SK-N-SH treated with all-trans-retinoic acid at 6 μM for 48 hours (cell line): ENCODE data around the gene CH25H.

Source experiments
- ATAC-seq: fragments of 200-7000 bp; cut with Tn5 transposase; 3 replicates; pipeline ENCODE4 v1.9.1; 2020; ENCODE audit warnings: mild to moderate bottlenecking, moderate library complexity
- ARNTL ChIP-seq: fragments of 450-650 bp; formaldehyde crosslinking; IDR thresholded peaks from 2 replicates; pipeline ENCODE4 v1.5.0; 2020; ENCODE audit warnings: low read depth, mild to moderate bottlenecking, moderate library complexity, borderline replicate concordance
- BACH2 ChIP-seq: fragments of 250-450 bp; sonication (Bioruptor Pico); IDR thresholded peaks from 2 replicates; pipeline ENCODE4 v1.9.0; 2021; ENCODE audit warnings: mild to moderate bottlenecking, borderline replicate concordance
- CSDC2 ChIP-seq: fragments of 250-450 bp; sonication (Bioruptor Pico); IDR thresholded peaks from 2 replicates; pipeline ENCODE4 v1.5.0; 2020; ENCODE audit warnings: mild to moderate bottlenecking, moderate library complexity
- ESRRG ChIP-seq: fragments of 250-450 bp; sonication (Bioruptor Pico); IDR thresholded peaks from 2 replicates; pipeline ENCODE4 v1.6.1; 2021; ENCODE audit warnings: mild to moderate bottlenecking
- ISL1 ChIP-seq: fragments of 250-450 bp; sonication (Bioruptor Pico); IDR thresholded peaks from 2 replicates; pipeline ENCODE4 v2.1.2; 2022; ENCODE audit warnings: mild to moderate bottlenecking, moderate library complexity
- POU6F1 ChIP-seq: fragments of 250-450 bp; sonication (Bioruptor Pico); IDR thresholded peaks from 2 replicates; pipeline ENCODE4 v1.8.0; 2021; ENCODE audit warnings: low read depth, mild to moderate bottlenecking, moderate library complexity, borderline replicate concordance
- RARB ChIP-seq: fragments of 250-450 bp; sonication (Bioruptor Pico); IDR thresholded peaks from 2 replicates; pipeline ENCODE4 v1.8.0; 2021; ENCODE audit warnings: mild to moderate bottlenecking, moderate library complexity
- SNAI2 ChIP-seq: fragments of 250-450 bp; sonication (Bioruptor Pico); IDR thresholded peaks from 2 replicates; pipeline ENCODE4 v1.5.0; 2020; ENCODE audit warnings: mild to moderate bottlenecking, moderate library complexity
- TCF4 ChIP-seq: fragments of 250-450 bp; sonication (Bioruptor Pico); IDR thresholded peaks from 2 replicates; pipeline ENCODE4 v1.8.0; 2021; ENCODE audit warnings: mild to moderate bottlenecking, moderate library complexity, borderline replicate concordance
- TOX ChIP-seq: fragments of 250-450 bp; sonication (Bioruptor Pico); IDR thresholded peaks from 2 replicates; pipeline ENCODE4 v1.8.0; 2021; ENCODE audit warnings: mild to moderate bottlenecking, moderate library complexity, borderline replicate concordance
- TSHZ2 ChIP-seq: fragments of 250-450 bp; sonication (Bioruptor Pico); IDR thresholded peaks from 2 replicates; pipeline ENCODE4 v1.5.0; 2020; ENCODE audit warnings: mild to moderate bottlenecking, moderate library complexity
- ZC3H10 ChIP-seq: fragments of 250-450 bp; sonication (Bioruptor Pico); IDR thresholded peaks from 2 replicates; pipeline ENCODE4 v1.5.1; 2021; ENCODE audit warnings: mild to moderate bottlenecking, moderate library complexity
- ZFP3 ChIP-seq: fragments of 250-450 bp; sonication (Bioruptor Pico); IDR thresholded peaks from 2 replicates; pipeline ENCODE4 v1.5.0; 2020; ENCODE audit warnings: mild to moderate bottlenecking, moderate library complexity
- ZFP30 ChIP-seq: fragments of 450-650 bp; formaldehyde crosslinking; IDR thresholded peaks from 2 replicates; pipeline ENCODE4 v1.5.0; 2022; ENCODE audit warnings: mild to moderate bottlenecking, moderate library complexity
- ZNF565 ChIP-seq: fragments of 450-650 bp; formaldehyde crosslinking; conservative IDR thresholded peaks from 2 replicates; pipeline ENCODE4 v1.5.0; 2020; ENCODE audit warnings: low read depth, mild to moderate bottlenecking, moderate library complexity
- ZNF70 ChIP-seq: fragments of 450-650 bp; formaldehyde crosslinking; IDR thresholded peaks from 2 replicates; pipeline ENCODE4 v1.5.0; 2020; ENCODE audit warnings: mild to moderate bottlenecking, moderate library complexity
- ZNF8 ChIP-seq: fragments of 450-650 bp; formaldehyde crosslinking; IDR thresholded peaks from 2 replicates; pipeline ENCODE4 v1.5.0; 2020; ENCODE audit warnings: mild to moderate bottlenecking, moderate library complexity
- TF ChIP-seq, protein P1 (sequence below): fragments of 250-450 bp; sonication (Bioruptor Pico); IDR thresholded peaks from 2 replicates; pipeline ENCODE4 v1.5.1; 2020; ENCODE audit warnings: low read depth, mild to moderate bottlenecking, moderate library complexity
- TF ChIP-seq, protein P2 (sequence below): fragments of 250-450 bp; sonication (Bioruptor Pico); IDR thresholded peaks from 2 replicates; pipeline ENCODE4 v1.8.0; 2020; ENCODE audit warnings: mild to moderate bottlenecking, moderate library complexity, borderline replicate concordance
- TF ChIP-seq, protein P3 (sequence below): fragments of 250-450 bp; sonication (Bioruptor Pico); IDR thresholded peaks from 2 replicates; pipeline ENCODE4 v1.5.1; 2021; ENCODE audit warnings: mild to moderate bottlenecking, moderate library complexity

The CH25H gene

GRCh38 chr10:89210794-89211425, 3.8 kb upstream of the CH25H start:
- ATAC-seq, result no peak
- TF ChIP-seq ZNF8 (CRISPR knock-in tag) (no peak), BACH2 (CRISPR knock-in tag) (no peak), ZNF565 (no peak), ZNF70 (CRISPR knock-in tag) (no peak), ZFP3 (no peak), ZC3H10 (no peak), RARB (no peak), ESRRG (CRISPR knock-in tag) (no peak), POU6F1 (no peak), TCF4 (no peak), TSHZ2 (CRISPR knock-in tag) (no peak), SNAI2 (CRISPR knock-in tag) (no peak)
- TF ChIP-seq, protein P1, sequence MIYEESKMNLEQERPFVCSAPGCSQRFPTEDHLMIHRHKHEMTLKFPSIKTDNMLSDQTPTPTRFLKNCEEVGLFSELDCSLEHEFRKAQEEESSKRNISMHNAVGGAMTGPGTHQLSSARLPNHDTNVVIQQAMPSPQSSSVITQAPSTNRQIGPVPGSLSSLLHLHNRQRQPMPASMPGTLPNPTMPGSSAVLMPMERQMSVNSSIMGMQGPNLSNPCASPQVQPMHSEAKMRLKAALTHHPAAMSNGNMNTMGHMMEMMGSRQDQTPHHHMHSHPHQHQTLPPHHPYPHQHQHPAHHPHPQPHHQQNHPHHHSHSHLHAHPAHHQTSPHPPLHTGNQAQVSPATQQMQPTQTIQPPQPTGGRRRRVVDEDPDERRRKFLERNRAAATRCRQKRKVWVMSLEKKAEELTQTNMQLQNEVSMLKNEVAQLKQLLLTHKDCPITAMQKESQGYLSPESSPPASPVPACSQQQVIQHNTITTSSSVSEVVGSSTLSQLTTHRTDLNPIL (CRISPR knock-in tag), result no peak
- TF ChIP-seq, protein P2, sequence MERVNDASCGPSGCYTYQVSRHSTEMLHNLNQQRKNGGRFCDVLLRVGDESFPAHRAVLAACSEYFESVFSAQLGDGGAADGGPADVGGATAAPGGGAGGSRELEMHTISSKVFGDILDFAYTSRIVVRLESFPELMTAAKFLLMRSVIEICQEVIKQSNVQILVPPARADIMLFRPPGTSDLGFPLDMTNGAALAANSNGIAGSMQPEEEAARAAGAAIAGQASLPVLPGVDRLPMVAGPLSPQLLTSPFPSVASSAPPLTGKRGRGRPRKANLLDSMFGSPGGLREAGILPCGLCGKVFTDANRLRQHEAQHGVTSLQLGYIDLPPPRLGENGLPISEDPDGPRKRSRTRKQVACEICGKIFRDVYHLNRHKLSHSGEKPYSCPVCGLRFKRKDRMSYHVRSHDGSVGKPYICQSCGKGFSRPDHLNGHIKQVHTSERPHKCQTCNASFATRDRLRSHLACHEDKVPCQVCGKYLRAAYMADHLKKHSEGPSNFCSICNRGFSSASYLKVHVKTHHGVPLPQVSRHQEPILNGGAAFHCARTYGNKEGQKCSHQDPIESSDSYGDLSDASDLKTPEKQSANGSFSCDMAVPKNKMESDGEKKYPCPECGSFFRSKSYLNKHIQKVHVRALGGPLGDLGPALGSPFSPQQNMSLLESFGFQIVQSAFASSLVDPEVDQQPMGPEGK (CRISPR knock-in tag), result no peak

- TF ChIP-seq ARNTL (no peak), RARB (no peak), ZNF8 (CRISPR knock-in tag) (no peak), BACH2 (CRISPR knock-in tag) (no peak), ZNF565 (no peak), ZFP30 (CRISPR knock-in tag) (no peak), TOX (CRISPR knock-in tag) (no peak), ESRRG (CRISPR knock-in tag) (no peak), ZNF70 (CRISPR knock-in tag) (no peak), ZFP3 (no peak), POU6F1 (no peak), ZC3H10 (no peak), TSHZ2 (CRISPR knock-in tag) (no peak), TCF4 (no peak), CSDC2 (CRISPR knock-in tag) (no peak), ISL1 (CRISPR knock-in tag) (no peak)
- TF ChIP-seq, protein P2 (CRISPR knock-in tag), result no peak
- TF ChIP-seq, protein P1 (CRISPR knock-in tag), result no peak
- TF ChIP-seq, protein P3, sequence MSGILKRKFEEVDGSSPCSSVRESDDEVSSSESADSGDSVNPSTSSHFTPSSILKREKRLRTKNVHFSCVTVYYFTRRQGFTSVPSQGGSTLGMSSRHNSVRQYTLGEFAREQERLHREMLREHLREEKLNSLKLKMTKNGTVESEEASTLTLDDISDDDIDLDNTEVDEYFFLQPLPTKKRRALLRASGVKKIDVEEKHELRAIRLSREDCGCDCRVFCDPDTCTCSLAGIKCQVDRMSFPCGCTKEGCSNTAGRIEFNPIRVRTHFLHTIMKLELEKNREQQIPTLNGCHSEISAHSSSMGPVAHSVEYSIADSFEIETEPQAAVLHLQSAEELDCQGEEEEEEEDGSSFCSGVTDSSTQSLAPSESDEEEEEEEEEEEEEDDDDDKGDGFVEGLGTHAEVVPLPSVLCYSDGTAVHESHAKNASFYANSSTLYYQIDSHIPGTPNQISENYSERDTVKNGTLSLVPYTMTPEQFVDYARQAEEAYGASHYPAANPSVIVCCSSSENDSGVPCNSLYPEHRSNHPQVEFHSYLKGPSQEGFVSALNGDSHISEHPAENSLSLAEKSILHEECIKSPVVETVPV, result no peak
- no peak for ATAC-seq
Observed at GRCh38 chr10:89209718-89210117, 2.6 kb upstream of the CH25H start.
